Ramos (cell line): ENCODE measurements around the gene TGFBI.

Experiments used
- in situ Hi-C: fragments of 300-500 bp; cut with MboI; formaldehyde crosslinking; loops from one replicate; pipeline ENCODE4 v1.14.3; 2022; ENCODE audit warnings: low sequenced_read_pairs; ENCODE audit not compliant: unreplicated experiment

TGFBI gene

GRCh38 chr5:136022965-136023364, 5.8 kb upstream of the TGFBI start:
- in situ Hi-C loops = no loop called here

GRCh38 chr5:136023958-136024541, 4.7 kb upstream of the TGFBI start:
- in situ Hi-C loops = no loop called here

GRCh38 chr5:136025900-136026299, 2.9 kb upstream of the TGFBI start:
- in situ Hi-C loops = no loop called here

- in situ Hi-C loops = no loop called here
Observed at GRCh38 chr5:136026636-136027035, 2.2 kb upstream of the TGFBI start.

- in situ Hi-C loops = no loop called here
Observed at GRCh38 chr5:136027311-136027710, 1.5 kb upstream of the TGFBI start.

- in situ Hi-C loops = no loop called here
Observed at GRCh38 chr5:136028090-136028489, 698 bp upstream of the TGFBI start.

- in situ Hi-C loops = no loop called here
Observed at GRCh38 chr5:136030252-136030651, 1.5 kb downstream of the TGFBI start.

- in situ Hi-C loops = no loop called here
Observed at GRCh38 chr5:136030956-136031611, 2.3 kb downstream of the TGFBI start.

- in situ Hi-C loops = no loop called here
Observed at GRCh38 chr5:136031711-136032110, 2.9 kb downstream of the TGFBI start.

- in situ Hi-C loops = no loop called here
Observed at GRCh38 chr5:136032564-136032963, 3.8 kb downstream of the TGFBI start.

- in situ Hi-C loops = no loop called here
Observed at GRCh38 chr5:136033234-136033633, 4.4 kb downstream of the TGFBI start.

GRCh38 chr5:136033848-136034247, 5.1 kb downstream of the TGFBI start:
- in situ Hi-C loops = no loop called here

- in situ Hi-C loops = no loop called here
Observed at GRCh38 chr5:136034492-136034891, 5.7 kb downstream of the TGFBI start.

GRCh38 chr5:136034984-136035383, 6.2 kb downstream of the TGFBI start:
- in situ Hi-C loops = no loop called here

- in situ Hi-C loops = no loop called here
Observed at GRCh38 chr5:136035837-136036236, 7.0 kb downstream of the TGFBI start.

- in situ Hi-C loops = no loop called here
Observed at GRCh38 chr5:136036293-136036911, 7.6 kb downstream of the TGFBI start.

GRCh38 chr5:136037001-136037705, 8.4 kb downstream of the TGFBI start:
- in situ Hi-C loops = no loop called here

GRCh38 chr5:136038635-136039034, 9.8 kb downstream of the TGFBI start:
- in situ Hi-C loops = no loop called here

GRCh38 chr5:136039202-136039601, 10.4 kb downstream of the TGFBI start:
- in situ Hi-C loops = no loop called here

- in situ Hi-C loops = no loop called here
Observed at GRCh38 chr5:136040746-136041415, 12.1 kb downstream of the TGFBI start.

GRCh38 chr5:136042156-136042555, 13.4 kb downstream of the TGFBI start:
- in situ Hi-C loops = no loop called here
